IPS-NIHi11 (cell line): ENCODE data around the gene C11orf98.
"Not testable (repeated sequence)": the region's sequence is repeated elsewhere in the genome, so short reads cannot be mapped to it uniquely, and the experiment has no call there.

Experiments used
- DNase-seq: peaks from one replicate; pipeline ENCODE4 v3.0.0; 2012; ENCODE audit warnings: mixed read lengths, low spot score

The C11orf98 gene

GRCh38 chr11:62682518-62682917 is 17.5 kb upstream of the C11orf98 start:
- DNase-seq: no peak

GRCh38 chr11:62680825-62681240 is 15.8 kb upstream of the C11orf98 start:
- no peak for DNase-seq

- DNase-seq: peak; percentile 90
Observed at GRCh38 chr11:62678770-62679696, 14.0 kb upstream of the C11orf98 start, which contains the start of gene UBXN1. Gene UBXN1 (minus strand): TSS chr11:62679073. CDS start chr11:62678923, 150 bp downstream.

GRCh38 chr11:62678433-62678769 is 13.4 kb upstream of the C11orf98 start:
- no peak for DNase-seq

- DNase-seq: no peak
Observed at GRCh38 chr11:62677714-62678113, 12.7 kb upstream of the C11orf98 start.

- no peak for DNase-seq
Observed at GRCh38 chr11:62677156-62677555, 12.1 kb upstream of the C11orf98 start.

GRCh38 chr11:62676698-62677097 is 11.7 kb upstream of the C11orf98 start:
- no peak for DNase-seq

- not testable (repeated sequence) for DNase-seq
Observed at GRCh38 chr11:62675415-62675814, 10.4 kb upstream of the C11orf98 start.

GRCh38 chr11:62673196-62673525 is 8.2 kb upstream of the C11orf98 start:
- no peak for DNase-seq

- DNase-seq: peak; percentile 80
Observed at GRCh38 chr11:62671608-62672389, 6.8 kb upstream of the C11orf98 start, which contains the start of the genes LBHD1 and UQCC3. Gene LBHD1 (minus strand): TSS chr11:62672267. CDS start chr11:62670031, 2,236 bp downstream. Gene UQCC3 (plus strand): TSS chr11:62671673. CDS start chr11:62671746, 73 bp downstream.

GRCh38 chr11:62671236-62671607 is 6.2 kb upstream of the C11orf98 start:
- DNase-seq: no peak

- DNase-seq: no peak
Observed at GRCh38 chr11:62669420-62670161, 4.6 kb upstream of the C11orf98 start.

GRCh38 chr11:62667460-62667859 is 2.5 kb upstream of the C11orf98 start:
- no peak for DNase-seq

GRCh38 chr11:62666259-62666926 is 1.4 kb upstream of the C11orf98 start:
- DNase-seq: no peak

- DNase-seq: no peak
Observed at GRCh38 chr11:62665599-62666258, 719 bp upstream of the C11orf98 start.

- peak; percentile 62 for DNase-seq
Observed at GRCh38 chr11:62664405-62665074, 470 bp downstream of the C11orf98 start.

- DNase-seq: no peak
Observed at GRCh38 chr11:62656796-62657429, 8.1 kb downstream of the C11orf98 start.

- DNase-seq: no peak
Observed at GRCh38 chr11:62654297-62654696, 10.7 kb downstream of the C11orf98 start.

GRCh38 chr11:62652161-62653006 is 12.6 kb downstream of the C11orf98 start:
- DNase-seq: no peak
